ENCODE results near the gene RABIF.
"Not testable (repeated sequence)": the region's sequence is repeated elsewhere in the genome, so short reads cannot be mapped to it uniquely, and the experiment has no call there.

Gene RABIF

DNA sequence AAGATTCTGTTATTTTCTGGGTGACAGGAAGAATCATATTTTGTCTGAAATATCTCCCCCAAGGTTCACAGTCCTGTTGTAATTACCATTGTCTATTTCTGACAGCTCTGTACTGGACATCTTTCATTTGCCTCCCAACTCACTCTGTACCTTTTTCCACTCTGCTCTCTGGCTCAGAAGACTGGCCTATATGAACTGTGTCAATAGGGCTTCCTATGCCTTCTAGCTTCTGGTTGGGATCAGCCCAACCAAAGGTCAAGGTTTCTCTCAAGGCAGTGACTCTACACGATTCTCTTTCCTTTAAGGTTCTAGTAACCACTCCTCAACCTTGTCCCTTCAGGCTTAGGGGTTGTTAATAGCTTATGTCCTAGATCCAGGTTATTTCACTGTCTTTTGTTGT, 20.5 kb upstream of the RABIF start:
- H3K4me1 ChIP-seq (ENCODE audit: insufficient read depth, low read length), result no peaks in the 10 kb centered on the region
- H3K27me3 ChIP-seq (ENCODE audit: insufficient read depth, low read length), result no peaks in the 10 kb centered on the region
- no peaks in the 10 kb centered on the region for H3K9me3 ChIP-seq (ENCODE audit: insufficient read depth, low read depth, low read length)
- no peak overlapping the region for H3K27ac ChIP-seq (ENCODE audit: low read length)
- no peak overlapping the region for H3K4me3 ChIP-seq (ENCODE audit: low read length)
- no peak overlapping the region for H3K9ac ChIP-seq (ENCODE audit: low read depth, low read length)
- H3K36me3 ChIP-seq (ENCODE audit: insufficient read depth, low read depth, low read length), result peaks cover 76% of the 10 kb centered on the region

DNA sequence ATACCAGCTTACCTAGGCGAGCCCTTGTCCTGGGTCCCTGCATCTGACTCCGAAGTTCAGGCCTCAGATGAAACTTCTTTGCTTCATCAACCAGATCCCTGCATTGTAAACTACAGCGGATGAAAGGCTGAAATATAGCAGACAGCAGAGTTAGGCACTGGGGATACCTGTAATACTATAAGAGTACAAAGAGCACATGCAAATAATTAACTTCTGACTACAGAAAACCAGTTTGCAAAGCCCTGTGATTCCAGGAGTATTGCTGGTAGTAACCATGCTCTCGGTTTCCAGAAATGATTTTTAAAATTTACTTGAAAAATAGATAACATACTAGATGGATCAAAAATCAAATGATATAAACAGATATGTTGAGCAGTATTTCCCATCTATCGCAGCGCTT, 20.0 kb upstream of the RABIF start:
- no peaks in the 10 kb centered on the region for H3K27me3 ChIP-seq (ENCODE audit: insufficient read depth, low read length)
- no peak overlapping the region for H3K27ac ChIP-seq (ENCODE audit: low read length)
- peaks cover 74% of the 10 kb centered on the region for H3K36me3 ChIP-seq (ENCODE audit: insufficient read depth, low read depth, low read length)
- H3K4me1 ChIP-seq (ENCODE audit: insufficient read depth, low read length), result no peaks in the 10 kb centered on the region
- H3K9ac ChIP-seq (ENCODE audit: low read depth, low read length), result no peak overlapping the region
- H3K9me3 ChIP-seq (ENCODE audit: insufficient read depth, low read depth, low read length), result no peaks in the 10 kb centered on the region
- no peak overlapping the region for H3K4me3 ChIP-seq (ENCODE audit: low read length)

GRCh38 chr1:202905331-202905730, 16.4 kb upstream of the RABIF start:
- Histone ChIP-seq H3K27me3 (ENCODE audit: insufficient read depth, low read length) (no peaks in the 10 kb centered on the region), H3K9ac (ENCODE audit: low read depth, low read length) (no peak overlapping the region), H3K4me3 (ENCODE audit: low read length) (no peak overlapping the region), H3K4me1 (ENCODE audit: insufficient read depth, low read length) (no peaks in the 10 kb centered on the region), H3K9me3 (ENCODE audit: insufficient read depth, low read depth, low read length) (no peaks in the 10 kb centered on the region), H3K27ac (ENCODE audit: low read length) (no peak overlapping the region), H3K36me3 (ENCODE audit: insufficient read depth, low read depth, low read length) (peaks cover 51% of the 10 kb centered on the region)

DNA sequence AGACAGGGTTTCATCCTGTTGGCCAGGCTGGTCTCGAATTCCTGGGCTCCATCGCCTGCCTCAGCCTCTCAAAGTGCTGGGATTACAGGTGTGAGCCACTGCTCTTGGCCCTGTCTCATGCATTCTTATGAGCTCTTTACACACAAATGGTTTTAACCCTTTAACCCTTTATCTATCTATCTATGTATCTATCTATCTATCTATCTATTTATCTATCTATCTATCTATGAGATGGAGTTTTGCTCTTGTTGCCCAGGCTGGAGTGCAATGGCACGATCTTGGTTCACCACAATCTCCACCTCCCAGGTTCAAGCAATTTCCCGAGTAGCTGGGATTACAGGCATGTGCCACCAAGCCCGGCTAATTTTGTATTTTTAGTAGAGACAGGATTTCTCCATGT, 14.9 kb upstream of the RABIF start:
- H3K36me3 ChIP-seq (ENCODE audit: insufficient read depth, low read depth, low read length), result peaks cover 37% of the 10 kb centered on the region
- not testable (repeated sequence) for H3K27ac ChIP-seq (ENCODE audit: low read length); H3K9ac ChIP-seq (ENCODE audit: low read depth, low read length); H3K9me3 ChIP-seq (ENCODE audit: insufficient read depth, low read depth, low read length); H3K27me3 ChIP-seq (ENCODE audit: insufficient read depth, low read length); H3K4me3 ChIP-seq (ENCODE audit: low read length); H3K4me1 ChIP-seq (ENCODE audit: insufficient read depth, low read length)

DNA sequence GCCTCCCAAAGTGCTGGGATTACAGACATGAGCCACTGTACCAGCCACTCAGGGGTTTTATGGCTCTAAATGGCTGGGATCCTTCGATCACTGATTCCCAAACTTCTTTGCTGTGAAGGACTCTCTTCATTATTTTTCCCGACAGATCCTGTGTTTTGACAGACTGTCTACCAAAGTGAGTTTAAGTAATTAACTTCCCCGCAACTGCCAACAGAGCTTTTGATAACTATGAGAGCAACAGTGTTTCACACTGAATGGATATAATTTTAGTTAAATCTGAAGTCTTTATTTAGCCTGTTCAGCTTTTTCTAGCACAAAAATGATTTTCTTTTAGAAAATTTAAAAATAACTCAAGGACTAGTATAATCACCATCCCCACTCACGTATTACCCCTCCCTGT, 12.6 kb upstream of the RABIF start:
- no peak overlapping the region for H3K9ac ChIP-seq (ENCODE audit: low read depth, low read length)
- no peaks in the 10 kb centered on the region for H3K9me3 ChIP-seq (ENCODE audit: insufficient read depth, low read depth, low read length)
- no peak overlapping the region for H3K27ac ChIP-seq (ENCODE audit: low read length)
- H3K27me3 ChIP-seq (ENCODE audit: insufficient read depth, low read length), result no peaks in the 10 kb centered on the region
- peaks cover 44% of the 10 kb centered on the region for H3K36me3 ChIP-seq (ENCODE audit: insufficient read depth, low read depth, low read length)
- no peak overlapping the region for H3K4me3 ChIP-seq (ENCODE audit: low read length)
- no peaks in the 10 kb centered on the region for H3K4me1 ChIP-seq (ENCODE audit: insufficient read depth, low read length)

- Histone ChIP-seq H3K4me3 (ENCODE audit: low read length) (no peak overlapping the region), H3K27me3 (ENCODE audit: insufficient read depth, low read length) (no peaks in the 10 kb centered on the region), H3K36me3 (ENCODE audit: insufficient read depth, low read depth, low read length) (peaks cover 68% of the 10 kb centered on the region), H3K27ac (ENCODE audit: low read length) (no peak overlapping the region), H3K9ac (ENCODE audit: low read depth, low read length) (no peak overlapping the region), H3K9me3 (ENCODE audit: insufficient read depth, low read depth, low read length) (no peaks in the 10 kb centered on the region), H3K4me1 (ENCODE audit: insufficient read depth, low read length) (no peaks in the 10 kb centered on the region)
Measured at GRCh38 chr1:202892501-202892900, 3.6 kb upstream of the RABIF start.

GRCh38 chr1:202890392-202890791, 1.4 kb upstream of the RABIF start:
- H3K9me3 ChIP-seq (ENCODE audit: insufficient read depth, low read depth, low read length), result no peaks in the 10 kb centered on the region
- peaks cover 6% of the 10 kb centered on the region for H3K4me1 ChIP-seq (ENCODE audit: insufficient read depth, low read length)
- H3K9ac ChIP-seq (ENCODE audit: low read depth, low read length), result no peak overlapping the region
- H3K27me3 ChIP-seq (ENCODE audit: insufficient read depth, low read length), result no peaks in the 10 kb centered on the region
- H3K27ac ChIP-seq (ENCODE audit: low read length), result no peak overlapping the region
- H3K36me3 ChIP-seq (ENCODE audit: insufficient read depth, low read depth, low read length), result peaks cover 48% of the 10 kb centered on the region
- H3K4me3 ChIP-seq (ENCODE audit: low read length), result no peak overlapping the region

DNA sequence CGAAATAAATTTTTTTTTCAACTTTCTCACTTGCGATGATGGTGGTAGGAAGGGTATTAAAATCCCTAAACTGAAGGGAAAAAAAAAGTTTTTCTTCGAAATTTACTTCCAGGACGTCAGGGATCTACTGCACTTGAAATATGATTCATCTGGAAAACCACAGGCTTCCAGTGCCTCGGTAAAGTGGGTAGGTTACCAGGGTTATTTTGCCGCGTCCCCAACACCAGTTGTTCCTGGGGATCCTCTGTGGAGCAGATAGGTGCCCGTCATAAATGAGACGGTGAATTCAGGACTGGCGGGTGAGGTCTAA, 773 bp downstream of the RABIF start:
- Histone ChIP-seq H3K4me1 (ENCODE audit: insufficient read depth, low read length) (peaks cover 10% of the 10 kb centered on the region), H3K4me3 (ENCODE audit: low read length) (peak overlapping the region; percentile 98), H3K36me3 (ENCODE audit: insufficient read depth, low read depth, low read length) (peaks cover 27% of the 10 kb centered on the region), H3K9ac (ENCODE audit: low read depth, low read length) (peak overlapping the region; percentile 89; the same call in 1 of the 2 replicates), H3K27me3 (ENCODE audit: insufficient read depth, low read length) (no peaks in the 10 kb centered on the region), H3K27ac (ENCODE audit: low read length) (peak overlapping the region; percentile 54), H3K9me3 (ENCODE audit: insufficient read depth, low read depth, low read length) (no peaks in the 10 kb centered on the region)

DNA sequence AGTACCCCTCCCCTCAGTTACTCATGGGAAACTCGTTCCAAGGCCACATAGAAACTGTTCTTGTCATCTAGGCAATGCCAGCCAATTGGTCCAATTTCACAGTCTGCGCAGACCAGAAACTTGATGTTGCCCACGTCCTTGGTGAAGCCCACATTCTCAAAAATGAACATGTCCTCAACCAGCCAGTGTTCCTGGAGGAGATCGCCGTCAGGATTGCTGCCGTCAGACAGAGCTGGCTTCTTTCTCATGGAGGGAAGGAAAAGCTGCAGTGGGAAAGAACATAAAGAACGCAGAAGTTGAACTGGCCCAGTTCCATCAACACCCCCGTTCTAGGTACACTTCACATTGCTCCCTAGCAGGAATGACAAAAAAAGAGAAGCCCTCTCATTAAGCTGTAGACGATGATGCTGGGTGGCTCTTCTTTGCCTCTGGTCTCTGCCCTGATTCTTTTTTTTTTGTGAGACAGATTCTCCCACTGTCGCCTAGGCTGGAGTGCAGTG, 7.9 kb downstream of the RABIF start:
- H3K27ac ChIP-seq (ENCODE audit: low read length), result no peak overlapping the region
- no peaks in the 10 kb centered on the region for H3K9me3 ChIP-seq (ENCODE audit: insufficient read depth, low read depth, low read length)
- H3K36me3 ChIP-seq (ENCODE audit: insufficient read depth, low read depth, low read length), result peaks cover 21% of the 10 kb centered on the region
- H3K9ac ChIP-seq (ENCODE audit: low read depth, low read length), result no peak overlapping the region
- H3K4me3 ChIP-seq (ENCODE audit: low read length), result no peak overlapping the region
- H3K4me1 ChIP-seq (ENCODE audit: insufficient read depth, low read length), result peaks cover 10% of the 10 kb centered on the region
- no peaks in the 10 kb centered on the region for H3K27me3 ChIP-seq (ENCODE audit: insufficient read depth, low read length)

- Histone ChIP-seq H3K36me3 (ENCODE audit: insufficient read depth, low read depth, low read length) (peaks cover 21% of the 10 kb centered on the region), H3K27ac (ENCODE audit: low read length) (no peak overlapping the region), H3K9ac (ENCODE audit: low read depth, low read length) (no peak overlapping the region), H3K27me3 (ENCODE audit: insufficient read depth, low read length) (no peaks in the 10 kb centered on the region), H3K4me3 (ENCODE audit: low read length) (no peak overlapping the region), H3K9me3 (ENCODE audit: insufficient read depth, low read depth, low read length) (no peaks in the 10 kb centered on the region), H3K4me1 (ENCODE audit: insufficient read depth, low read length) (peaks cover under 1% of the 10 kb centered on the region)
Measured at GRCh38 chr1:202880062-202880461, 8.9 kb downstream of the RABIF start.

DNA sequence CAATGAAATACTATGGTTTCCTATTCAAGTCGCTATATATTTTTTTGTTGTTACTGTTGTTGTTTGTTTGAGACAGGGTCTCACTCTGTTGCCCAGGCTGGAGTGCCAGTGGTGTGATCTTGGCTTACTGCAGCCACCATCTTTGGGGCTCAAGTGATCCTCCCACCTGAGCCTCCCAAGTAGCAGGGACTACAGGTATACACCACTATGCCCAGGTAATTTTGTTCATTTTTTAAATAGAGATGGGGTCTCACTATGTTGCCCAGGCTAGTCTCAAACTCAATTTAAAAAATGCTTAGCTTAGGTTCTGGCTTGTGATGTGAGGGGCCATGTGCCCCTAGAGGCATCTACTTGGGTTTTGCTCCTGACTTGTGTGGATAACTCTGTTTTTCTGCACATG, 9.8 kb downstream of the RABIF start:
- no peak overlapping the region for H3K4me3 ChIP-seq (ENCODE audit: low read length)
- H3K36me3 ChIP-seq (ENCODE audit: insufficient read depth, low read depth, low read length), result peaks cover 21% of the 10 kb centered on the region
- no peak overlapping the region for H3K27ac ChIP-seq (ENCODE audit: low read length)
- H3K9ac ChIP-seq (ENCODE audit: low read depth, low read length), result no peak overlapping the region
- H3K27me3 ChIP-seq (ENCODE audit: insufficient read depth, low read length), result no peaks in the 10 kb centered on the region
- H3K9me3 ChIP-seq (ENCODE audit: insufficient read depth, low read depth, low read length), result no peaks in the 10 kb centered on the region
- no peaks in the 10 kb centered on the region for H3K4me1 ChIP-seq (ENCODE audit: insufficient read depth, low read length)

- Histone ChIP-seq H3K9me3 (ENCODE audit: insufficient read depth, low read depth, low read length) (no peaks in the 10 kb centered on the region), H3K9ac (ENCODE audit: low read depth, low read length) (no peak overlapping the region), H3K27ac (ENCODE audit: low read length) (no peak overlapping the region), H3K4me3 (ENCODE audit: low read length) (no peak overlapping the region), H3K36me3 (ENCODE audit: insufficient read depth, low read depth, low read length) (0 out of 2 replicates have a peak, but pooled peaks cover 6% of the 10 kb centered on the region), H3K27me3 (ENCODE audit: insufficient read depth, low read length) (no peaks in the 10 kb centered on the region), H3K4me1 (ENCODE audit: insufficient read depth, low read length) (no peaks in the 10 kb centered on the region)
Measured at GRCh38 chr1:202873026-202873425, 15.9 kb downstream of the RABIF start.

DNA sequence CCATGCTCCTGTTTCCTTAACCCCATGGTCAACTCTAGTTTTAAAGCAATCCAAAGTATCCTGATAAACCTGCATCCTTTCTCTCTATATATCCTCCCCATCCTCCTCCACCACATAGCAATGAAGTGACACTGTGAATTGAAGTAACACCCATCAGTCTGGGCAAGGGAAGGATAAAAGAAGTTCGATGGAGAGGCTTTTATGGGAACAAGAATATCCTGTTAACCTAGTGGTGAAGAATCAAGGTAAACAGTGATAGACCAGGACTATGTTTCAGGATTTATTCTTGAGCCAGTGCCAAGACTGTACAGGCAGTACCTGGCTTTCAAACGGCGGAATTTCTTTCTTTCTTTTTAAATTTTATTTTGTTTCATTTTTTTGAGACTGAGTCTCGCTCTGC, 17.6 kb downstream of the RABIF start:
- 0 out of 2 replicates have a peak, but pooled peaks cover 6% of the 10 kb centered on the region for H3K36me3 ChIP-seq (ENCODE audit: insufficient read depth, low read depth, low read length)
- no peak overlapping the region for H3K9ac ChIP-seq (ENCODE audit: low read depth, low read length)
- no peak overlapping the region for H3K4me3 ChIP-seq (ENCODE audit: low read length)
- no peaks in the 10 kb centered on the region for H3K4me1 ChIP-seq (ENCODE audit: insufficient read depth, low read length)
- H3K27ac ChIP-seq (ENCODE audit: low read length), result no peak overlapping the region
- no peaks in the 10 kb centered on the region for H3K27me3 ChIP-seq (ENCODE audit: insufficient read depth, low read length)
- no peaks in the 10 kb centered on the region for H3K9me3 ChIP-seq (ENCODE audit: insufficient read depth, low read depth, low read length)

Measured in iPS-20b (cell line).